Mucosa of gallbladder (tissue), 1 donor: Measurements from ENCODE around the gene ZNF311. TPM values are rescaled to one million over a fixed set of nuclear protein-coding genes. Genes with fewer than 3 reads are reported as not detected.
"Not testable (repeated sequence)": the region's sequence is repeated elsewhere in the genome, so short reads cannot be mapped to it uniquely, and the experiment has no call there.

Experiments
- DNase-seq: peaks from one replicate; pipeline ENCODE4 v3.0.0-alpha.2; 2020; ENCODE audit warnings: low spot score
- total RNA-seq: library from RNA; stranded (reverse); gene quantifications from one replicate; pipeline ENCODE4 v1.2.1, GENCODE V29; 2021
- donor health status: DM: no; HTN: no; CAD: no.

The ZNF311 gene
- total RNA-seq, 1 donor from 2014 or later, result 2.8 TPM

GRCh38 chr6:28953585-28954258 lies 51.4 kb downstream of the ZNF311 start:
- no peak for DNase-seq

GRCh38 chr6:28953039-28953584 lies 52.0 kb downstream of the ZNF311 start:
- peak; percentile 40 for DNase-seq

- DNase-seq, result not testable (repeated sequence)
Observed at GRCh38 chr6:28949656-28950195, 55.4 kb downstream of the ZNF311 start.

- DNase-seq, result no peak
Observed at GRCh38 chr6:28948782-28949486, 56.2 kb downstream of the ZNF311 start.

- DNase-seq, result no peak
Observed at GRCh38 chr6:28947831-28948270, 57.3 kb downstream of the ZNF311 start.

- DNase-seq, result no peak
Observed at GRCh38 chr6:28947067-28947765, 57.9 kb downstream of the ZNF311 start.

- DNase-seq, result no peak
Observed at GRCh38 chr6:28945349-28945748, 59.8 kb downstream of the ZNF311 start.

Other genes with a start within 250 kb of the ZNF311 start
- gene TRIM27, start 81.3 kb downstream of the ZNF311 start, total RNA-seq, result 42.4 TPM
- gene OR2W1, start 39.9 kb upstream of the ZNF311 start, total RNA-seq, result not detected
- gene OR2B3, start 82.0 kb upstream of the ZNF311 start, total RNA-seq, result not detected
- not detected for gene OR2J1, start 94.2 kb upstream of the ZNF311 start, total RNA-seq
- 0.06 TPM for gene OR2J3, start 102.7 kb upstream of the ZNF311 start, total RNA-seq
- not detected for gene OR2J2, start 165.6 kb upstream of the ZNF311 start, total RNA-seq